ENCODE measurements around the gene COX5A. TPM values are rescaled to one million over a fixed set of nuclear protein-coding genes. Genes with fewer than 3 reads are reported as not detected.

Gene COX5A
- total and polyA plus RNA-seq, 2 of the 13 experiments (the other 11 are each of a cell fraction or from before 2014, with no cell fraction given) = 158 to 218 TPM

- no peak for TF ChIP-seq ZNF691 (CRISPR knock-in tag; IDR thresholded peaks at IDR 0.05; ENCODE audit: borderline replicate concordance, low read depth)
- TF ChIP-seq ZBTB3 (CRISPR knock-in tag; IDR thresholded peaks at IDR 0.05; ENCODE audit: borderline replicate concordance, low read depth) = no peak
- no peak for TF ChIP-seq RFX1 (IDR thresholded peaks at IDR 0.05)
- TF ChIP-seq THAP9 (CRISPR knock-in tag; IDR thresholded peaks at IDR 0.05; ENCODE audit: borderline replicate concordance) = peak; percentile 48; the same call in 1 of the 2 replicates
- TF ChIP-seq PBX2 (CRISPR knock-in tag; IDR thresholded peaks at IDR 0.05) = peak; percentile 93
- TF ChIP-seq SMARCC2 (IDR thresholded peaks at IDR 0.05) = no peak
- TF ChIP-seq ZSCAN5A (CRISPR knock-in tag; IDR thresholded peaks at IDR 0.05; ENCODE audit: borderline replicate concordance) = no peak
- TF ChIP-seq ZBTB7A (CRISPR knock-in tag; IDR thresholded peaks at IDR 0.05) = no peak
- TF ChIP-seq MXD4 (CRISPR knock-in tag; IDR thresholded peaks at IDR 0.05) = no peak; the same call in none of the 2 replicates
- TF ChIP-seq IRF2 (CRISPR knock-in tag; IDR thresholded peaks at IDR 0.05) = peak; percentile 43; the same call in 1 of the 2 replicates
- no peak for TF ChIP-seq DNMT1 (CRISPR knock-in tag; IDR thresholded peaks at IDR 0.05)
- 0 out of 2 replicates have a peak, but pooled peaks have one; percentile 10 for TF ChIP-seq GATAD2A (CRISPR knock-in tag; IDR thresholded peaks at IDR 0.05)
- TF ChIP-seq GATA4 (IDR thresholded peaks at IDR 0.05; ENCODE audit: borderline replicate concordance, low read depth) = no peak
- peak; percentile 66 for TF ChIP-seq HNRNPLL (IDR thresholded peaks at IDR 0.05; ENCODE audit: low read depth, low read length, poor library complexity, severe bottlenecking)
- TF ChIP-seq BCL3 (CRISPR knock-in tag; IDR thresholded peaks at IDR 0.05) = no peak
- peak; percentile 25; the same call in 1 of the 3 replicates for TF ChIP-seq MXI1 (IDR thresholded peaks at IDR 0.05; ENCODE audit: borderline replicate concordance, low read depth, low read length)
- TF ChIP-seq ELF3 (CRISPR knock-in tag; IDR thresholded peaks at IDR 0.05) = peak; percentile 75
- TF ChIP-seq SMAD9 (CRISPR knock-in tag; IDR thresholded peaks at IDR 0.05) = no peak
- TF ChIP-seq ZNF20 (CRISPR knock-in tag; IDR thresholded peaks at IDR 0.05) = no peak
- TF ChIP-seq NCOA1 (CRISPR knock-in tag; IDR thresholded peaks at IDR 0.05) = peak; percentile 43; the same call in 1 of the 2 replicates
- peak; percentile 26; the same call in 1 of the 2 replicates for TF ChIP-seq POGZ (CRISPR knock-in tag; IDR thresholded peaks at IDR 0.05)
- no peak for TF ChIP-seq ZBTB42 (CRISPR knock-in tag; IDR thresholded peaks at IDR 0.05)
- TF ChIP-seq ATRX (CRISPR knock-in tag; IDR thresholded peaks at IDR 0.05; ENCODE audit: borderline replicate concordance) = no peak
- TF ChIP-seq TMF1 (CRISPR knock-in tag; IDR thresholded peaks at IDR 0.05; ENCODE audit: low read depth) = no peak
Observed at GRCh38 chr15:74873036-74873755, 64.7 kb downstream of the COX5A start, which contains the start of gene SCAMP2 (continued).

Measured in HepG2 (cell line).